ENCODE measurements around the gene SLC2A8. TPM values are rescaled to one million over a fixed set of nuclear protein-coding genes. Genes with fewer than 3 reads are reported as not detected.

SLC2A8 gene
- total RNA-seq, 2 experiments from 2014 or later, result 7.5 to 7.7 TPM

DNA sequence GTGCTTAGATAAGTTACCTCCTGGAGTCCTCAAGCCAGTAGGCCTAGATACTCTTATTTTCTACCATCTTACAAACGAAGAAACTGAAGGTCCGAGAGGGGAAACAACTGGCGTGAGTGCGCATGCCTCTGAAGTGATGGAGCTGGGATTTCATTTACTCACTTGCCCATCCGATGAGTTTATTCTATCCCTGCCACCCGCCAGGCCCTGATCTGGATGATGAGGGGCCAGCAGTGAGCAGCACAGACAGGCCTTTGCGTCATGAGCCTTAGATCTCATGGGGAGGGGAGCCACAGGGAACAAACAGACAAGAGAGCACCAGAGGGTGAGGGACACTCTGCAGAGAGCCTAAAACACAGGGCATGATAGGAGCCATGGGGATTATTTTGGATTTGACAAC is 34.1 kb upstream of the SLC2A8 start:
- POLR2A ChIA-PET, result interaction anchor here (1.1 to 1.6 kb wide), 2 partner anchors 25 to 88 kb away, joined by 3 to 4 read pairs; no protein-coding TSS in a partner anchor
- CTCF ChIA-PET, result no interaction called here
- no peak overlapping the region for H3K27ac Mint-ChIP-seq
- no peak overlapping the region for H3K4me3 Mint-ChIP-seq
- H3K27me3 Mint-ChIP-seq, result no peaks in the 10 kb centered on the region
- no peak for DNase-seq
- peaks cover 9% of the 10 kb centered on the region for H3K4me1 Mint-ChIP-seq
- no peaks in the 10 kb centered on the region for H3K36me3 Mint-ChIP-seq (ENCODE audit: low read depth)
- H3K9me3 Mint-ChIP-seq, result no peaks in the 10 kb centered on the region

DNA sequence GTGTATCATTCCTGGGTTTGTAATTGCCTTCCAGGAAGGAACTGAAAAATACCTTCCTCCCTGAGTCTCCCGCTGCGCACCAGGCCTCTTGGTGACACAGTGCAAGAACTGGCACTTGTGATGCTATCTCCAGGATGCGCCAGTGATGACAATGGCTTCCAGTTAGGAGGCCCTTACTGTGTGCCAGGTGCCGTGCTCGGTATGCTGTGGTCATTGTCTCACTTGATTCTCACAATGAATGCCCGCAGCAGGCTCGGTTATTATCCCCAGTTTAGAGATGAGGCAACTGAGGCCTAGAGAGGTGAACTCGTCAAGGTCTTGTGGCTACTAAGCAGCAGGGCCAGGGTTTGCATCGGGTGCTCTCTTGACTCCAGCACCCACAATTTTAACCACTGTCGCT is 31.5 kb upstream of the SLC2A8 start:
- Mint-ChIP-seq H3K4me3 (no peak overlapping the region), H3K27ac (no peak overlapping the region), H3K9me3 (no peaks in the 10 kb centered on the region), H3K27me3 (peaks cover 18% of the 10 kb centered on the region), H3K4me1 (peaks cover 9% of the 10 kb centered on the region), H3K36me3 (ENCODE audit: low read depth) (no peaks in the 10 kb centered on the region)
- no peak for DNase-seq
- ChIA-PET CTCF (no interaction called here), POLR2A (no interaction called here)

DNA sequence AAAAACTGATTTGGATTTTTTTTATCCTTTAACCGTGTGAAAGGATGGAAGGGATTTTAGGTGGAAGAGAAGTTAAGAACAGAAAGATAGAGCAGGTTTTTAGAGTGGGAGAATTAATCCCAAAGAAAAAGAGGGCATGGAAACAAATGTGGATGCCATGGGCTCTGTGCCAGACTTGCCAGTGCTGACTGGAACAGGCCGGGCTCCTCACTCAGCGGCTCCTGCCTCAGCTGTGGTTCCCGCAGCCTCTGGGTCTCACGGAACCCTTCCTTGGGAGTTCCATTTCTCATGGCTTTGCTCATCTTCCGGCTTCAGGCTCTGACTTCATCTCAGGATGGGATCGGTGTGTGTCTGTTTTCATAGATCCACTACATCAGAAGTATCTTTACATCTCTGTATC is 30.4 kb upstream of the SLC2A8 start:
- ChIA-PET CTCF (interaction anchor here (1.3 kb wide), 1 partner anchor 30 kb away, joined by 3 read pairs; the partner anchor contains the start of gene SLC2A8), POLR2A (no interaction called here)
- DNase-seq, result no peak
- peaks cover 27% of the 10 kb centered on the region for H3K27me3 Mint-ChIP-seq
- no peaks in the 10 kb centered on the region for H3K36me3 Mint-ChIP-seq (ENCODE audit: low read depth)
- H3K4me1 Mint-ChIP-seq, result peaks cover 3% of the 10 kb centered on the region
- H3K9me3 Mint-ChIP-seq, result no peaks in the 10 kb centered on the region
- no peak overlapping the region for H3K4me3 Mint-ChIP-seq
- H3K27ac Mint-ChIP-seq, result no peak overlapping the region

DNA sequence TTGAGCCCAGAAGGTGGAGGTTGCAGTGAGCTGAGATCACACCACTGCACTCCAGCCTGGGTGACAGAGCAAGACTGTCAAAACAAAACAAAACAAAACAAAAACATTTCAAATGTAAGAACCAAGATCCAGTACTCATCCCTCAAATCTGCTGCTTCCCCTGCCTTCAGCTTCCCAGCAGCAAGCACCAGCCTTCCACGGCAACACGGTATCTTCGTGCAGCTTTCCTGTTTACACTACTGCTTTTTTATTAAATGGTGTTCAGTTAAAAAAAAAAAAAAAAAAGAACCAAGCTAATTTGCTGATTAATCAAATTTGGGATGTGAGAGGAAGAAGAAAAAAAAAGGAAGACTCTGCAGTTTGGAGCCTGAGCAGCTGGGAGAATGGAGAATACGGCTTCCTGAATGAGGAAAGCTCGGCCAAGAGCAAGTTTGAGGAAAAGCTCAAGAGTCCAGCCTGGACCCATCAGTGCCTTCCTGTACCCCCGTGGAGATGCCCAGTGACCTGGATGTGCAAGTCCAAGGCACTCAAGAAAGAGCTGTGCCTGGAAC is 28.0 kb upstream of the SLC2A8 start:
- no peaks in the 10 kb centered on the region for H3K4me1 Mint-ChIP-seq
- no peaks in the 10 kb centered on the region for H3K9me3 Mint-ChIP-seq
- CTCF ChIA-PET, result interaction anchor here (1.3 kb wide), 1 partner anchor 9 kb away, joined by 3 read pairs; no protein-coding TSS in a partner anchor
- no peak overlapping the region for H3K4me3 Mint-ChIP-seq
- no peak overlapping the region for H3K27ac Mint-ChIP-seq
- no peaks in the 10 kb centered on the region for H3K36me3 Mint-ChIP-seq (ENCODE audit: low read depth)
- POLR2A ChIA-PET, result no interaction called here
- H3K27me3 Mint-ChIP-seq, result peaks cover 38% of the 10 kb centered on the region
- no peak for DNase-seq

GRCh38 chr9:127369428-127369827 is 27.5 kb upstream of the SLC2A8 start:
- Mint-ChIP-seq H3K9me3 (no peaks in the 10 kb centered on the region), H3K4me1 (no peaks in the 10 kb centered on the region), H3K27ac (no peak overlapping the region), H3K27me3 (peaks cover 40% of the 10 kb centered on the region), H3K4me3 (no peak overlapping the region), H3K36me3 (ENCODE audit: low read depth) (no peaks in the 10 kb centered on the region)
- no peak for DNase-seq
- ChIA-PET POLR2A (no interaction called here), CTCF (interaction anchor here (0.8 to 1.3 kb wide), 2 partner anchors 9 to 16 kb away, joined by 3 to 4 read pairs; no protein-coding TSS in a partner anchor)

DNA sequence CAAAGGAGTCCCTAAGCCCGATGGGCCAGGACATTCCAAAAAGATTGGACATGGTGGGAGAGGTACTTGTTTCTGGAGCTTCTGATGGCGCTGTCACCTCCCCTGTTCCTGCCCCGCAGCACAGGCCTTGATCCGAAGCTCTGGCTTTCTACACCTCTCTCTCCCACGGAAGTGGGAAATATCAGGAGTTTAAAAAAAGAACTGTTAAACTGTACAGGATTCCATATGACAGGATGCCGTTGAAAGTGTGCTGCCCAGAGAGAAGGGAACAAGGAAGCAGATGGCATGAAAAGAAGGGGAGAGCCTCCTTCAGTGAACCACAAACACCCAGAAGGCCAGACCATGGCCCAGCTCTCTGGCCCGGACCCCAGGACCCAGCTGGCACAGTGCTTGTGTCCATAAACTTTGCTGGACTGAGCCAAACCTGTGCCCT is 26.8 kb upstream of the SLC2A8 start:
- ChIA-PET CTCF (interaction anchor here (0.8 to 1.3 kb wide), 2 partner anchors 10 to 15 kb away, joined by 3 to 4 read pairs; no protein-coding TSS in a partner anchor), POLR2A (no interaction called here)
- no peak for DNase-seq
- Mint-ChIP-seq H3K4me1 (no peaks in the 10 kb centered on the region), H3K27ac (no peak overlapping the region), H3K36me3 (ENCODE audit: low read depth) (no peaks in the 10 kb centered on the region), H3K4me3 (no peak overlapping the region), H3K27me3 (peaks cover 43% of the 10 kb centered on the region), H3K9me3 (no peaks in the 10 kb centered on the region)

- Mint-ChIP-seq H3K27ac (no peak overlapping the region), H3K4me3 (no peak overlapping the region), H3K27me3 (peaks cover 49% of the 10 kb centered on the region), H3K36me3 (ENCODE audit: low read depth) (no peaks in the 10 kb centered on the region), H3K9me3 (no peaks in the 10 kb centered on the region), H3K4me1 (no peaks in the 10 kb centered on the region)
- POLR2A ChIA-PET, result interaction anchor here (1.3 kb wide), 1 partner anchor 20 kb away, joined by 3 read pairs; no protein-coding TSS in a partner anchor
- CTCF ChIA-PET, result no interaction called here
- no peak for DNase-seq
These were observed 26.0 kb upstream of the SLC2A8 start for GRCh38 chr9:127370672-127371648.

- POLR2A ChIA-PET, result no interaction called here
These were observed 16.5 kb upstream of the SLC2A8 start for GRCh38 chr9:127380479-127380878.

DNA sequence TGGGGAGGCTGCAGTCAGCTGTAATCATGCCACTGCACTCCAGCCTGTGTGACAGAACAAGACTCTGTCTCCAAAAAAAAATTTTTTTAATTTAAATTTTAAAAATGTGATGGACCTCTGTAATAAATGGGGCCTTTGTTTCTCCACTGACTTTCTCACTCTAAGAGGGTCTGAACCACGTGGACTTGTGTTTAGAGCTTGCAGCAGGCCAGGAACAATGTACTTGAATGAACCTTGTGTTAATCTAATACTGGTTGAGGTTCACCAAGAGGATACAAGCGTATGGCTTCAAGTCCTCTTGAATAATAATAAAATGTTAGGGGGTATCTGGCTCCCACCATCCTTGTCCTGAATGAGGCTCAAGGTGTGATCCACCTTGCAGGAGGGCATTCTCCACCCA is 14.4 kb upstream of the SLC2A8 start:
- ChIA-PET POLR2A (no interaction called here), CTCF (no interaction called here)
- Mint-ChIP-seq H3K27me3 (peaks cover 59% of the 10 kb centered on the region), H3K4me3 (no peak overlapping the region), H3K4me1 (peaks cover 4% of the 10 kb centered on the region), H3K27ac (no peak overlapping the region), H3K9me3 (no peaks in the 10 kb centered on the region), H3K36me3 (ENCODE audit: low read depth) (no peaks in the 10 kb centered on the region)
- no peak for DNase-seq

More at GRCh38 chr9:127380479-127380878, 16.5 kb upstream of the SLC2A8 start:
- no peaks in the 10 kb centered on the region for H3K9me3 Mint-ChIP-seq
- no peak overlapping the region for H3K4me3 Mint-ChIP-seq
- H3K27me3 Mint-ChIP-seq, result peaks cover 51% of the 10 kb centered on the region
- no peaks in the 10 kb centered on the region for H3K36me3 Mint-ChIP-seq (ENCODE audit: low read depth)
- no peak overlapping the region for H3K27ac Mint-ChIP-seq
- H3K4me1 Mint-ChIP-seq, result no peaks in the 10 kb centered on the region
- CTCF ChIA-PET, result interaction anchor here (1.1 kb wide), 1 partner anchor 37 kb away, joined by 4 read pairs; no protein-coding TSS in a partner anchor
- no peak for DNase-seq

DNA sequence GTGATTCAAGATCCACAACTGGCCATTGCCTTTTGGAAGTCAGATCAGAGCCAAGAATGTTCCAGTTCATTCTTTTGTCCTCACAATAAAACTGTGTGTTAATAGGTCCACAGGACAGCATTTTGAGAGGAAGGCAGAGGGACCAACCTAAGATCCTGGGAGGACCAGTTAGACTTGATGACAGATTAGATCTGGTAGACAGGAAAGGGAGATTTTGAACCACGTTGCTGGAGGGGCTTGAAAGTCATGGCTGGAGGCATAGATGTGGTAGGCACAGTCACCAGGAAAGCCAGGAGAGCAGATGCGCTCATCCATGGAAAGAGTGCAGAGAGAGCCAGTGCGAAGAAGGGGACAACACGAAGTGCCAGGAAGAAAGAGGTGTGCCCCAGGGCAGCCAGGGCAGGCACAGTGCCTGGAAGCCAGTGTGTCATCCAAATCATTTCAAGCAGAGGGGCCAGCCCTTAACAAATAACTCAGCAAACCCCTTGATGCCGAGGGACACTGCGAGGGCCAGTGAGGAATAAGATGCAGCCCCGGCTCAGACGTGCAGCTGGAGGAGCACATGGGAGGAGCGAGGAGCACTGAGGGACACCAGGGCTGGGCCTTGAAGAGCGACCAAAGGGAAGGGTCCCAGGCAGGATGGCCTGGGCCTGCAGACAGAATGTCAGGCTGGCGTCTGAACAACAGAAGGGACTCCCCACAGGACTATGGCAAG is 12.8 kb upstream of the SLC2A8 start:
- no peak for DNase-seq
- Mint-ChIP-seq H3K4me3 (no peak overlapping the region), H3K36me3 (ENCODE audit: low read depth) (no peaks in the 10 kb centered on the region), H3K27ac (no peak overlapping the region), H3K4me1 (peaks cover 19% of the 10 kb centered on the region), H3K27me3 (peaks cover 55% of the 10 kb centered on the region), H3K9me3 (no peaks in the 10 kb centered on the region)
- POLR2A ChIA-PET, result no interaction called here
- CTCF ChIA-PET, result no interaction called here

DNA sequence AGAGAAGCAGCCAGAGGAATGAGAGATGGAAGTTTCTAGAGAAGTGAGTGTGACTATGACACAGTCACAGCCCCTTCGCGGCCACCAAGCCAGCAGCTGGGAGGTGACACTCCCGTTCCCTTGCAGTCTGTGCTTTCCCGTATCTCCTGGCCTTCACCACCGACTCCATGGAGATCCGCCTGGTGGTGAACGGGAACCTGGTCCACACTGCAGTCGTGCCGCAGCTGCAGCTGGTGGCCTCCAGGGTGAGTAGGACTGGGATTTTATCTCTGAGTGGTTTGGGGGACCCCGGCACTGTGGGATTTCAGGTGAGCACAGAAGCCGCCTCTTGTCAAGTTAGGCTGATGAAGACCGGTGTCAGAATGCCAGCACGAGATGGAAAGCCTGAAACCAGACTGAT is 12.1 kb upstream of the SLC2A8 start:
- ChIA-PET POLR2A (no interaction called here), CTCF (interaction anchor here (1.6 kb wide), 1 partner anchor 15 kb away, joined by 4 read pairs; no protein-coding TSS in a partner anchor)
- no peak overlapping the region for H3K4me3 Mint-ChIP-seq
- H3K4me1 Mint-ChIP-seq, result peaks cover 22% of the 10 kb centered on the region
- no peak for DNase-seq
- H3K36me3 Mint-ChIP-seq (ENCODE audit: low read depth), result no peaks in the 10 kb centered on the region
- no peak overlapping the region for H3K27ac Mint-ChIP-seq
- no peaks in the 10 kb centered on the region for H3K9me3 Mint-ChIP-seq
- peaks cover 50% of the 10 kb centered on the region for H3K27me3 Mint-ChIP-seq

DNA sequence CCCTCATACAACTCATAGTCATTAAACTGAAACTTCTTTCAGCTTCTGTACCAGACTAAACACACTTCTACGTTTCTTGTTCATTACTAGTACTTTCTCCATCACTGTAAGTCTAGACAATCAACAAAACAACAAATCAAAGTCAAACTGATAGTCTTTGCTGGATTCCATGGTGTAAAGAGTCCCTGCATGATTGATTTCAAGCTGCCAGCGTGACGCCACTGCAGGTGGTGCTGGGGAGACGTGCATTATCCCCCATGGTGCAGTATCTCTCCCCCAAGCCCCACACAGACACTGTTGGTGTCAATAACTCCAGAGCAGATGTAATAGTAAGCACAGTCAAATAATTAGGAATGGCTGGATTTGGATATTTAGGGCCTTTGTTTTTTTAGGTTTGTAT is 10.7 kb upstream of the SLC2A8 start:
- Mint-ChIP-seq H3K27ac (no peak overlapping the region), H3K27me3 (peaks cover 48% of the 10 kb centered on the region), H3K9me3 (no peaks in the 10 kb centered on the region), H3K36me3 (ENCODE audit: low read depth) (no peaks in the 10 kb centered on the region), H3K4me1 (peaks cover 29% of the 10 kb centered on the region), H3K4me3 (no peak overlapping the region)
- DNase-seq, result no peak
- ChIA-PET CTCF (interaction anchor here (1.6 kb wide), 1 partner anchor 16 kb away, joined by 4 read pairs; no protein-coding TSS in a partner anchor), POLR2A (interaction anchor here (1.0 to 2.7 kb wide), 2 partner anchors 11 to 64 kb away, joined by 3 to 18 read pairs; partner anchors contain the start of gene SLC2A8)
